ENCODE measurements around the gene MAP3K20. TPM values are rescaled to one million over a fixed set of nuclear protein-coding genes. Genes with fewer than 3 reads are reported as not detected.

MAP3K20 gene
- total and polyA plus RNA-seq, 2 of the 4 experiments (the other 2 are of a cell fraction): 27.5 to 84.4 TPM

- Histone ChIP-seq H4K91ac (ENCODE audit: insufficient read depth, low read depth, low read length) (peak overlapping the region; percentile 55), H3K4ac (ENCODE audit: low read depth, low read length) (peak overlapping the region; percentile 46), H3K4me3 (ENCODE audit: insufficient read depth, low read depth, low read length) (no peak overlapping the region), H3K27me3 (ENCODE audit: control insufficient read depth, insufficient read depth, low read length) (no peaks in the 10 kb centered on the region), H2BK5ac (ENCODE audit: low read depth, low read length, poor library complexity, severe bottlenecking) (peak overlapping the region; percentile 49), H2AK5ac (ENCODE audit: low read depth, low read length) (peak overlapping the region; percentile 5; the same call in 1 of the 2 replicates), H2AK9ac (replicated peaks; ENCODE audit: low read depth, low read length, poor library complexity) (no peak overlapping the region), H3K14ac (replicated peaks; ENCODE audit: low read depth, low read length) (0 out of 2 replicates have a peak overlapping the region, but pooled peaks have one; percentile 21), H2BK20ac (ENCODE audit: low read depth, low read length) (peak overlapping the region; percentile 40; the same call in 1 of the 2 replicates), H3K79me1 (ENCODE audit: low read depth in 1 of 2, low read length in 2 of 2) (peaks cover 24 to 40% of the 10 kb centered on the region in 2 experiments), H2BK15ac (ENCODE audit: low read depth, low read length) (peak overlapping the region; percentile 33; the same call in 1 of the 3 replicates), H3K27ac (ENCODE audit: insufficient read depth, low read length) (peak overlapping the region; percentile 40), H3K18ac (ENCODE audit: low read depth, low read length) (no peak overlapping the region), H3K56ac (ENCODE audit: extremely low read depth, insufficient read depth, low read length) (no peak overlapping the region), H3K4me1 (ENCODE audit: control insufficient read depth, insufficient read depth, low read length) (peaks cover 5% of the 10 kb centered on the region), H3K9me3 (ENCODE audit: control insufficient read depth, insufficient read depth, low read length) (no peaks in the 10 kb centered on the region), H4K5ac (ENCODE audit: low read depth, low read length) (no peak overlapping the region), H4K20me1 (ENCODE audit: insufficient read depth, low read length) (no peaks in the 10 kb centered on the region; the same call in 1 of the 2 replicates), H4K8ac (ENCODE audit: low read depth in 2 of 2, low read length in 2 of 2) (peak overlapping the region; percentile 3 to 48; a peak in 3 of 4 replicates), H3K23ac (ENCODE audit: low read depth, low read length) (no peak overlapping the region), H3K4me2 (ENCODE audit: low read depth, low read length) (no peak overlapping the region), H2AFZ (replicated peaks; ENCODE audit: low read length, poor library complexity) (no peak overlapping the region), H3K36me3 (ENCODE audit: control insufficient read depth, insufficient read depth, low read length) (peaks cover 2% of the 10 kb centered on the region; the same call in 1 of the 2 replicates), H3K9ac (ENCODE audit: low read depth, low read length) (no peak overlapping the region), H3K9me1 (ENCODE audit: insufficient read depth, low read length) (peaks cover 10% of the 10 kb centered on the region), H2BK120ac (ENCODE audit: low read depth, low read length) (peak overlapping the region; percentile 53)
- in situ Hi-C loops (cut with MboI; ENCODE audit: low sequenced_read_pairs): no loop called here
- dilution Hi-C loops (cut with HindIII; ENCODE audit: low sequenced_read_pairs, unreplicated experiment): no loop called here
- DNase-seq: peak; percentile 100
- BruUV-seq (replicated peaks): no TSS peak
- POLR2A ChIA-PET (ENCODE audit: unreplicated experiment): no interaction called here
- peak; percentile 12; the same call in 1 of the 2 replicates for TF ChIP-seq RAD21 (IDR thresholded peaks at IDR 0.05; ENCODE audit: low read length)
- TF ChIP-seq RCOR1 (IDR thresholded peaks at IDR 0.05; ENCODE audit: insufficient replicate concordance, low read length): peak; percentile 56
- peak; percentile 94 for TF ChIP-seq NFE2L2 (IDR thresholded peaks at IDR 0.05; ENCODE audit: low read depth, low read length)
- no peak for TF ChIP-seq MAZ (IDR thresholded peaks at IDR 0.05; ENCODE audit: borderline replicate concordance, low read depth, low read length)
- no peak; the same call in 1 of the 2 replicates for TF ChIP-seq POLR2A (IDR thresholded peaks at IDR 0.05; ENCODE audit: low read depth, low read length)
- TF ChIP-seq MAFK (IDR thresholded peaks at IDR 0.05; ENCODE audit: low read depth, low read length): peak; percentile 68
- TF ChIP-seq FOS (IDR thresholded peaks at IDR 0.05; ENCODE audit: low read depth, low read length): peak; percentile 89
- TF ChIP-seq USF2 (IDR thresholded peaks at IDR 0.05; ENCODE audit: low read depth, low read length): no peak; the same call in 1 of the 2 replicates
- 0 out of 2 replicates have a peak, but pooled peaks have one; percentile 33 for TF ChIP-seq BHLHE40 (IDR thresholded peaks at IDR 0.05; ENCODE audit: low read depth, low read length)
- peak; percentile 50 for TF ChIP-seq CEBPB (IDR thresholded peaks at IDR 0.05; ENCODE audit: low read depth, low read length)
- WGBS, 2 experiments (ENCODE audit: extremely low coverage in 2 of 2, insufficient read length in 1 of 2): no CpG with 5 or more reads among the region's 11 CpGs
- ATAC-seq (ENCODE audit: low read depth): peak; percentile 95
- CTCF ChIA-PET: interaction anchor here (1.4 kb wide), 1 partner anchor 156 kb away, joined by 3 read pairs; no protein-coding TSS in a partner anchor
- intact Hi-C loops (cut with micrococcal nuclease): loop anchor here (5.0 to 10.0 kb wide), 2 partner anchors 37 to 100 kb away; no protein-coding TSS in a partner anchor
Observed at GRCh38 chr2:173184031-173185004, 108.7 kb downstream of the MAP3K20 start.
